Fibroblast of mammary gland (primary cell): Measurements from ENCODE around the gene BICC1.

ENCODE experiments used
- DNase-seq: peaks from one replicate; pipeline ENCODE4 v3.0.0-alpha.2; 2010; ENCODE audit warnings: low read depth
- H3K4me3 ChIP-seq: 2 replicates; pipeline ENCODE4 v1.5.1; 2011; ENCODE audit warnings: low read depth, mild to moderate bottlenecking, low read length, moderate library complexity; ENCODE audit not compliant: control insufficient read depth
- TF ChIP-seq, protein P1 (sequence below): conservative IDR thresholded peaks from 2 replicates; pipeline ENCODE4 v1.5.1; 2011; ENCODE audit warnings: low read depth, low read length, inconsistent platforms; ENCODE audit not compliant: control insufficient read depth, insufficient read depth

Gene BICC1

DNA sequence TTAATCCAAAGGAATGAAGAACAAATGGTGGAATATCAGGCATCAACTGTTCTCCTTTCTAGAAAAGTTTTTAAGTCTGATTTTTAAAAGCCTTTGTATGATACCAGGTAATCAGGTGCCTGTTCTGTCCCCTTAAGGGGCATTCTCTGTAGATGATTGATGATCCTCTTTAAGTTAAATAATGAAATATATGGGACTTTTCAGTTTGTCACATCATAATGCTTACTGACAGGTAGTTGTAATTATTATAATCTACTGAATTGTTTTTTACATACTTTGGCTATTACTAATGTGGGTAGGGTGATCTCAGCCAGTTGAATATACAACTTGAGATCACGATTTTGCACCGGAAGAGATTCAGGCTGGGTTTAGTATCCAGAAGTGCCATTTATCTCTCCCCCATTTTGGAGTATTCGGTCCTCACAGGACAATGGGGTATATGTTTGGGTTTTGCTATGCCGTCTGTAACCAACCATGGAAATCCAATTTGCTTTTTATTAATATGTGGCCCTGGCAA lies 330.2 kb downstream of the BICC1 start:
- H3K4me3 ChIP-seq: no peak overlapping the region
- TF ChIP-seq, protein P1, sequence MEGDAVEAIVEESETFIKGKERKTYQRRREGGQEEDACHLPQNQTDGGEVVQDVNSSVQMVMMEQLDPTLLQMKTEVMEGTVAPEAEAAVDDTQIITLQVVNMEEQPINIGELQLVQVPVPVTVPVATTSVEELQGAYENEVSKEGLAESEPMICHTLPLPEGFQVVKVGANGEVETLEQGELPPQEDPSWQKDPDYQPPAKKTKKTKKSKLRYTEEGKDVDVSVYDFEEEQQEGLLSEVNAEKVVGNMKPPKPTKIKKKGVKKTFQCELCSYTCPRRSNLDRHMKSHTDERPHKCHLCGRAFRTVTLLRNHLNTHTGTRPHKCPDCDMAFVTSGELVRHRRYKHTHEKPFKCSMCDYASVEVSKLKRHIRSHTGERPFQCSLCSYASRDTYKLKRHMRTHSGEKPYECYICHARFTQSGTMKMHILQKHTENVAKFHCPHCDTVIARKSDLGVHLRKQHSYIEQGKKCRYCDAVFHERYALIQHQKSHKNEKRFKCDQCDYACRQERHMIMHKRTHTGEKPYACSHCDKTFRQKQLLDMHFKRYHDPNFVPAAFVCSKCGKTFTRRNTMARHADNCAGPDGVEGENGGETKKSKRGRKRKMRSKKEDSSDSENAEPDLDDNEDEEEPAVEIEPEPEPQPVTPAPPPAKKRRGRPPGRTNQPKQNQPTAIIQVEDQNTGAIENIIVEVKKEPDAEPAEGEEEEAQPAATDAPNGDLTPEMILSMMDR: no peak
- no peak for DNase-seq

DNA sequence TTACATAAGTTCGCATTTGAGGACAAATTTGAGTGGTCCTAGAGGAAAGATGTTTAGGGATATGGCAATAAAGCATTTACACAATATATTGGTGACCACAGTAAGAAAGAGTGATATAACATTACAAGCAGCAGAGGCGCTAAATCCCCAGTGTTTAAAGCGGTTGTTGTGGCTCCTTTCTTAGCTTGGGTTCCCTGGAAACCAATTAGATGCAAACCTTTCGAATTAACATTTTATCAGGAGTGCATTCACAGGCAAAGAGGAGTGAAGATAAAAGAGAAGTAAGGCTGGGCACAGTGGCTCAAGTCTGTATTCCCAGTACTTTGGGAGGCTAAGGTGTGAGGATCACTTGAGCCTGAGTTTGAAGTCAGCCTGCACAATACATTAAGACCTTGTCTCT lies 331.1 kb downstream of the BICC1 start:
- TF ChIP-seq, protein P1: no peak
- DNase-seq: no peak
- no peak overlapping the region for H3K4me3 ChIP-seq

DNA sequence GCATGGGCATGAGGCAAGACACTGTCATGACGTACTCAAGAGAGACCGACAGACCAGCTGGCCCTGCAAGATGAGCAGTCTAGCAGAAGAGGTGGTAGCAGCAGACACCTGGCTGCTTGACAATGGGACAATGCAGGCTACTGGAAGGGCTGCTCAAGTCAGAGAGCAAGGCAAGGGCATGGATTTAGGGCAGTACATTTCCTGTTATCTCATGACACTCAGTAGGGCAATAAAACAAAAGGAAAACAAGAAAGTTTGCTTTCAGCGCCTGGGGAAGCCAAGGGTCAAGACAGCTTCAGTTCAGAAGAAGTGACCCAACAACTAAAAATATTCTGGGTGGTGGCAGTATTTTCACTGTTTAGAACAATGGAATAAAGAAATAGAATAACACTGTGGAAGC lies 332.0 kb downstream of the BICC1 start:
- DNase-seq: no peak
- TF ChIP-seq, protein P1: no peak
- H3K4me3 ChIP-seq: no peak overlapping the region

DNA sequence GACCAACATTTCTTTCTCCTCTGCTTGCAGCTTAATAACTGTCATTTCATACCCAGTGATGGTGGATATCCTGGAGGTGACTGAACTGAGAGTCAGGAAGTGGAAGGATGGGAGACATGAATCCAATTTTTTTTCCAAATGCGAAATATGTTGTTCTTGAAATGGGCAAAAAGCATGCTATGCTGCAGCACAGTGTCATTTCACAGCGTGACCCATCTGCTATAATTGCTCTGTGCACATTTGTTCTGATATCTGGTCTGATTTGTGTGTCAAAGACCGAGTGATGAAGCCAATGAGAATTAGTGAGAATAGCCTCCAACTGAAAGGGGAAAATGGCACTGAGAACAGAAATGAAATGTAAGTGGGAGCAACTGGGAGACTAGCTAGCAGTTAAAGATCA lies 334.2 kb downstream of the BICC1 start:
- H3K4me3 ChIP-seq: no peak overlapping the region
- DNase-seq: no peak
- TF ChIP-seq, protein P1: no peak

DNA sequence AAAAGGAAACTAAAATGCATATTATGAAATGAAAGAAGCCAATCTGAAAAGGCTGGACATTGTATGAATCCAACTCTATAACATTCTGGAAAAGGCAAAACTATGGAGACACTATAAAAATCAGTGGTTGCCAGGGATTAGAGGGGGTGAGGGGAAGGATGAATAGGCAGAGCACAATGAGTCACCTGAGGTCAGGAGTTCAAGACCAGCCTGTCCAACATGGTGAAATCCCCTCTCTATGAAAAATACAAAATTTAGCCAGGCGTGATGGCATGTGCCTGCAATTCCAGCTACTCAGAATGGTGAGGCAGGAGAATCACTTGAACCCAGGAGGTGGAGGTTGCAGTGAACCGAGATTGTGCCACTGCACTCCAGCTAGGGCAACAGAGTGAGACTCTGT lies 338.9 kb downstream of the BICC1 start:
- H3K4me3 ChIP-seq: no peak overlapping the region
- peak; percentile 62 for DNase-seq
- TF ChIP-seq, protein P1: no peak

DNA sequence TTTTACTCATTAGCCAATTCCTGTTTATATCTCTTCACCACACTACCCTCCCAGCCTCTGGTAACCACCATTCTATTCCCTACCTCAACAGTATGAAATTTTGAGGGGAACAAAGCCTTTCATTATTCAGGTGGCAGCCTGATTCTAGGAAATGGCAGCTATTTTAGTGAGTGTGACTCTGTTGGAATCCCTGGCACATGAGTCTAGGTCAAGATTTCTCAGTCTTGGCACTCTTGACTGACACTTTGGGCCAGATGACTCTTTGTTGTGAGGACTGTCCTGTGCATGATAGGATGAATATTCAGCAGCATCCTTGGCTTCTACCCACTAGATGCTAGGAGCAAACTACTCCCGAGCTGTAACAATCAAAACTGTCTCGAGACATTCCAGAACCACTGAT lies 341.0 kb downstream of the BICC1 start:
- no peak for DNase-seq
- TF ChIP-seq, protein P1: no peak
- H3K4me3 ChIP-seq: no peak overlapping the region

DNA sequence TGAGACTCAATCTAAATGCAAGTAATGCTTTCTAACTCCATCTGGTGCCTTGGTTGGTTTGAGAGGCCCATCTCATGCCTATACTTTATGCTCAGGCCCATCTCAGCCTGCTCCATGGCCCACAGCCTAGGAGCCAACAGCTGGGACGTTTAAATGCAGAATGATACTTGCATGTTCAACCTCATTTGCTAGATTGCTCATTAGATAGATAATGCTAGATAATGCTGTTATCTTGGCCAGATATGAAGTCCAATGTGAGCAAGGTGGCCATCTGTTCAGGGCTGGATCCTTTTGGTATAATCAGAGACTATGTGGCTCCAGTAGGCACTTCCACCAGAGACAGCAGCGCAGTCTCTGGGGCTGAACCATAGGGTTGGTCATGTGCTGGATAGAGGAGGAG lies 342.1 kb downstream of the BICC1 start:
- TF ChIP-seq, protein P1: no peak
- DNase-seq: no peak
- no peak overlapping the region for H3K4me3 ChIP-seq
